ENCODE data around the gene KLHDC8A. TPM values are rescaled to one million over a fixed set of nuclear protein-coding genes. Genes with fewer than 3 reads are reported as not detected.

KLHDC8A gene
- total RNA-seq, 4 donors from 2014 or later, result 0.32 to 2.0 (median 1.2) TPM

DNA sequence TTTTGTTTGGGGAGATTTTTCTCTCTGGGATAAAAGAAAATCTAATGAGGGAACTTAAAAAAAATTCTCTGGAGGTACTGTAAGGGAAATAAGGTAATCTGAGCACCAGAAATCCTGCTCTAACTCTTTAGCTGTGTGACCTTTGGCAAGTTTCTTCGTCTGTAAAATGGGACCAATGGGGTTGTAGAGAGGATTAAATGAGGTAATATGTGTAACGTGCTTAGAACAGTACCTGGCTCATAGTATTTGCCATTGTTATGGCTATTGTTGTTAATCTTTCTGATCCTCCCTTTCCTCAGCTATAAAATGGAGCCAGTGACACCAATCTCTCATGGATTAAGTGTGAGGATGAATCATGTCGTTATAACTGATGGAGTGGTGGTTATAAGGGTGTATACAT, 845 bp upstream of the KLHDC8A start:
- no peaks in the 10 kb centered on the region for H3K9me3 ChIP-seq
- H3K4me3 ChIP-seq, result no peak overlapping the region
- intact Hi-C loops (cut with DNase I), result loop anchor here (5.0 kb wide), 1 partner anchor 75 kb away; no protein-coding TSS in a partner anchor
- H3K36me3 ChIP-seq, result no peaks in the 10 kb centered on the region
- WGBS, result 92% methylated on average over 3 of the region's 3 CpGs
- peaks cover 0 to 13% (median 11%) of the 10 kb centered on the region in 4 donors for H3K4me1 ChIP-seq
- H3K27ac ChIP-seq (replicated peaks in 1 of 4), result no peak overlapping the region
- peaks cover 0 to 24% (median 0%) of the 10 kb centered on the region in 4 donors for H3K27me3 ChIP-seq
- no peak for DNase-seq (ENCODE audit: extremely low spot score)
- TF ChIP-seq EP300 (IDR thresholded peaks at IDR 0.05) (no peak), POLR2AphosphoS5 (IDR thresholded peaks at IDR 0.05) (no peak), POLR2A (IDR thresholded peaks at IDR 0.05; ENCODE audit: low read depth) (no peak)
- TF ChIP-seq, protein P1, sequence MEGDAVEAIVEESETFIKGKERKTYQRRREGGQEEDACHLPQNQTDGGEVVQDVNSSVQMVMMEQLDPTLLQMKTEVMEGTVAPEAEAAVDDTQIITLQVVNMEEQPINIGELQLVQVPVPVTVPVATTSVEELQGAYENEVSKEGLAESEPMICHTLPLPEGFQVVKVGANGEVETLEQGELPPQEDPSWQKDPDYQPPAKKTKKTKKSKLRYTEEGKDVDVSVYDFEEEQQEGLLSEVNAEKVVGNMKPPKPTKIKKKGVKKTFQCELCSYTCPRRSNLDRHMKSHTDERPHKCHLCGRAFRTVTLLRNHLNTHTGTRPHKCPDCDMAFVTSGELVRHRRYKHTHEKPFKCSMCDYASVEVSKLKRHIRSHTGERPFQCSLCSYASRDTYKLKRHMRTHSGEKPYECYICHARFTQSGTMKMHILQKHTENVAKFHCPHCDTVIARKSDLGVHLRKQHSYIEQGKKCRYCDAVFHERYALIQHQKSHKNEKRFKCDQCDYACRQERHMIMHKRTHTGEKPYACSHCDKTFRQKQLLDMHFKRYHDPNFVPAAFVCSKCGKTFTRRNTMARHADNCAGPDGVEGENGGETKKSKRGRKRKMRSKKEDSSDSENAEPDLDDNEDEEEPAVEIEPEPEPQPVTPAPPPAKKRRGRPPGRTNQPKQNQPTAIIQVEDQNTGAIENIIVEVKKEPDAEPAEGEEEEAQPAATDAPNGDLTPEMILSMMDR (IDR thresholded peaks at IDR 0.05), result no peak

GRCh38 chr1:205355075-205355453, 1.7 kb downstream of the KLHDC8A start:
- H3K4me1 ChIP-seq, result peaks cover 0 to 13% (median 11%) of the 10 kb centered on the region in 4 donors
- TF ChIP-seq EP300 (IDR thresholded peaks at IDR 0.05) (no peak), POLR2AphosphoS5 (IDR thresholded peaks at IDR 0.05) (no peak), POLR2A (IDR thresholded peaks at IDR 0.05; ENCODE audit: low read depth) (no peak)
- TF ChIP-seq, protein P1 (IDR thresholded peaks at IDR 0.05), result no peak
- no peaks in the 10 kb centered on the region for H3K9me3 ChIP-seq
- no peak for DNase-seq (ENCODE audit: extremely low spot score)
- WGBS, result 80% methylated on average over 3 of the region's 3 CpGs
- H3K36me3 ChIP-seq, result no peaks in the 10 kb centered on the region
- no peak overlapping the region for H3K27ac ChIP-seq (replicated peaks in 1 of 4)
- intact Hi-C loops (cut with DNase I), result loop anchor here (5.0 kb wide), 1 partner anchor 77 kb away; no protein-coding TSS in a partner anchor
- no peak overlapping the region for H3K4me3 ChIP-seq
- H3K27me3 ChIP-seq, result peaks cover 0 to 28% (median 0%) of the 10 kb centered on the region in 4 donors

DNA sequence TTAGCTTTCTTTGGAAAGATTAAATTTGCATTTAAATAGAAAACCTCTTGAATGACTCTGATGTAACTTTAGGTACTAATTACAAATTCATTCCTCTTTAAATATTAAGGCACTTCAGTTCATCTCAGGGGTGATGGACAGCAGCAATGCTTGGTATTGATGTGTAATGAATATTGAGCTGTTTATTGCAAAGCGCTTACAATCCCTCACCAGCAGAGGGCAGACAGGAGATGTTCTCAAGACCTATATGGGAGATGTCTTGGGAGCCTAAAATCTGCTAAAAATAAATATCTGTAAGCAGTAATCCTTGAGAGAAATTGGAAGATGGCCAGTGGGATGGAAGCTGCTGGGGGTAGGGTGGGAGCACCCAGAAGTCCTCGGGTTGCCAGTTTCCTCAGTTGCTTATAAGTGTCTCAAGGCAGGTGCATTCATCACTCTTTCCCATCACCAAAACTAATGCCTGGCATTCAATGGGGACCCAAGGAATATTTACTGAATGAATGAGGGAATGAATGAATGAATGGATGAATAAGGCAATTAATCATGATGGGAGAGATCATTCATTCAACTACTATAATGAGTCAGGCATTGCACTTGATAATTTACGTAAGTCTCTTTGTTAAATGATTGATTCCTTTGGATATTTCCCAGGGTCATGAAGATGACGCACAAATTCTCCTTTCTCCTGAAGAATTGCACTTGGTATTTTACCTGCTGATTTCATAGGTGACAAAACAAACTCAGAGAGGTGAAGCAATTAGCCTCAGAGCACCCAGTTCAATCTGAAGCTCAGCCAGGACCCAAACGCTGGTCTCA, 2.3 kb downstream of the KLHDC8A start:
- Histone ChIP-seq H3K36me3 (no peaks in the 10 kb centered on the region), H3K4me3 (no peak overlapping the region), H3K27me3 (peaks cover 0 to 30% (median 0%) of the 10 kb centered on the region in 4 donors), H3K27ac (replicated peaks in 1 of 4) (no peak overlapping the region), H3K9me3 (no peaks in the 10 kb centered on the region), H3K4me1 (peaks cover 0 to 13% (median 11%) of the 10 kb centered on the region in 4 donors)
- no peak for DNase-seq (ENCODE audit: extremely low spot score)
- TF ChIP-seq, protein P1 (IDR thresholded peaks at IDR 0.05), result peak; percentile 82 to 90 (median 83)
- no peak for TF ChIP-seq POLR2A (IDR thresholded peaks at IDR 0.05; ENCODE audit: low read depth)
- intact Hi-C loops (cut with DNase I), result loop anchor here (5.0 kb wide), 3 partner anchors 78 to 168 kb away; no protein-coding TSS in a partner anchor
- 37% methylated on average over 5 of the region's 5 CpGs for WGBS

- H3K9me3 ChIP-seq, result no peaks in the 10 kb centered on the region
- no peak for DNase-seq (ENCODE audit: extremely low spot score)
- H3K36me3 ChIP-seq, result no peaks in the 10 kb centered on the region
- H3K27me3 ChIP-seq, result peaks cover 0 to 39% (median 0%) of the 10 kb centered on the region in 4 donors
- WGBS, result 94% methylated on average over 6 of the region's 6 CpGs
- H3K27ac ChIP-seq (replicated peaks in 1 of 4), result no peak overlapping the region
- peaks cover 0 to 13% (median 11%) of the 10 kb centered on the region in 4 donors for H3K4me1 ChIP-seq
- intact Hi-C loops (cut with DNase I), result loop anchor here (5.0 kb wide), 2 partner anchors 134 to 169 kb away; no protein-coding TSS in a partner anchor
- TF ChIP-seq POLR2A (IDR thresholded peaks at IDR 0.05; ENCODE audit: low read depth) (no peak), POLR2AphosphoS5 (IDR thresholded peaks at IDR 0.05) (no peak), EP300 (IDR thresholded peaks at IDR 0.05) (no peak)
- TF ChIP-seq, protein P1 (IDR thresholded peaks at IDR 0.05), result no peak
- H3K4me3 ChIP-seq, result no peak overlapping the region
Measured at GRCh38 chr1:205353612-205354011, 3.1 kb downstream of the KLHDC8A start.
